ENCODE results near the gene DNHD1. TPM values are rescaled to one million over a fixed set of nuclear protein-coding genes. Genes with fewer than 3 reads are reported as not detected.

Gene DNHD1
- total RNA-seq, 6 experiments from 2014 or later, result 1.4 to 2.3 (median 1.6) TPM

DNA sequence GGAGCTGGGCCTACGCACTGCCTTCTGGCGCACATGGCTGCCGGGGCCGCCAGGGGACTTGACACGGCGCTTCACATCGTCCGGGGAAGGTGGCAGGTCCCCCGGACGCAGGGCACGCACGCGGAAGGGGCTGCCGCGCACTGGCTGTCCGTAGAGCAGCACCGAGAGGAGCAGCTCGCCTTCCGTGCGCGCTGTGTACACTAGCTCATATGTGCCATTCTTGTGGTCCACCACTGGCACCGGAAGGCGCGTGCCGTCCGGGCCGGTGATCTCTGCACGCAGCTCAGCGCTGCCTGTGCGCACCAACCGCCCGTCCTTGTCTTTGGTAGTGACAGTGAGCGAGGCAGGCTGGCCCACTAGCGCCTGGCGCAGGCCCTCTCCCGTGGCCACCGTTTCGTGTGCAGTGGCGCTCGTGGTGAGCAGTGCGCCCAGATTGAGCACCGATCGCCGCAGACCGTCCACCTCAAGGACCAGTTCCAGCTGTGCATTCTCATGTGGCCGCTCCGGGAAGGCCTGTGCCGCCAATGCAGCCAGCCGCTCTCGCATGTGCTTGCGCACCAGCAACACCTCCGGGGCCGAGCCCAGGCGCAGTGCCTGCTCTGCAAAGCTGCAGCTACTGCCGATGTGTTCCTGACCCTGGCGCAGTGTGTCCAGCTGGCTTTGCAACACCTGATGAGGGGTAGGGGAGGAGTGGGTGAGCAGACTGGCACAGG is 40.6 kb upstream of the DNHD1 start:
- Mint-ChIP-seq H3K27me3 (ENCODE audit: insufficient read depth) (no peaks in the 10 kb centered on the region), H3K4me3 (no peak overlapping the region), H3K36me3 (ENCODE audit: low read depth) (peaks cover 9% of the 10 kb centered on the region; the same call in 1 of the 2 replicates), H3K27ac (no peak overlapping the region), H3K4me1 (ENCODE audit: low read depth) (0 out of 2 replicates have a peak, but pooled peaks cover 6% of the 10 kb centered on the region), H3K9me3 (no peaks in the 10 kb centered on the region)
- TF ChIP-seq, protein P1, sequence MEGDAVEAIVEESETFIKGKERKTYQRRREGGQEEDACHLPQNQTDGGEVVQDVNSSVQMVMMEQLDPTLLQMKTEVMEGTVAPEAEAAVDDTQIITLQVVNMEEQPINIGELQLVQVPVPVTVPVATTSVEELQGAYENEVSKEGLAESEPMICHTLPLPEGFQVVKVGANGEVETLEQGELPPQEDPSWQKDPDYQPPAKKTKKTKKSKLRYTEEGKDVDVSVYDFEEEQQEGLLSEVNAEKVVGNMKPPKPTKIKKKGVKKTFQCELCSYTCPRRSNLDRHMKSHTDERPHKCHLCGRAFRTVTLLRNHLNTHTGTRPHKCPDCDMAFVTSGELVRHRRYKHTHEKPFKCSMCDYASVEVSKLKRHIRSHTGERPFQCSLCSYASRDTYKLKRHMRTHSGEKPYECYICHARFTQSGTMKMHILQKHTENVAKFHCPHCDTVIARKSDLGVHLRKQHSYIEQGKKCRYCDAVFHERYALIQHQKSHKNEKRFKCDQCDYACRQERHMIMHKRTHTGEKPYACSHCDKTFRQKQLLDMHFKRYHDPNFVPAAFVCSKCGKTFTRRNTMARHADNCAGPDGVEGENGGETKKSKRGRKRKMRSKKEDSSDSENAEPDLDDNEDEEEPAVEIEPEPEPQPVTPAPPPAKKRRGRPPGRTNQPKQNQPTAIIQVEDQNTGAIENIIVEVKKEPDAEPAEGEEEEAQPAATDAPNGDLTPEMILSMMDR (IDR thresholded peaks at IDR 0.05), result no peak
- no peak for DNase-seq

DNA sequence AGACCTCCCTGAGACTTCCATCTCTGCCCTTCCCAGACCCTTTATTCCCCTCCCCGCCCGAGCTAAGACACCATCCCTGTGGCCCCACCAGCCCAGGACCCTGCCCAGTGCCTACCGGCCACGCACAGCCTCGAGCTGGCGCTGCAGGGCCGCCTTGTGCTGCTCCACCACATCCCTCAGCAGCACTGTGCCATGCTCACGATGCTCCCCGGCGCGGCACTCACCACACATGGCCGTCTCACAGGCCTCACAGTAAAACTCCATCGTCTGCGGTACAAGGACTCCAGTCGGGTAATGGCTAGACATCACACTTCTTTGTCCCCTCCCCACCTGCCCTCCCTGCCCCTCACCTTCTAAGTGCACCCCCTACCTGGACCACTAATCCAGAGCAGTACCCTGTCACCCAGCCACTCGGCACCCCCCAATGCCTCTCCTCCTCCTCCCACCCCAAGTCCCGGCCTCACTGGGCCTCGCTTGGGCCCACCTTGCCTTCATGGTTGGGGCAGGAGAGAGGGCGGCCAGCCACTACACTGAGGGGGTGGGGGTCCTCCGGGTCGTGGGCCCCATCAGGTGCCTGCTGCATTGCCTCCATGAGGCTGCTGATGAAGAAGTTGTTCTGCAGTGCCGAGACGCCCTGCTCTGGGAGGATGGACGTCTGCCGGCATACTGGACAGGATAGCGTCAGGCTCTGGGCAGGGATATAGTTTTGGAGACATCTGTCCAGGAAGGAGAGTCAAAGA is 39.3 kb upstream of the DNHD1 start:
- TF ChIP-seq, protein P1 (IDR thresholded peaks at IDR 0.05), result no peak
- no peaks in the 10 kb centered on the region for H3K4me1 Mint-ChIP-seq (ENCODE audit: low read depth)
- no peaks in the 10 kb centered on the region for H3K27me3 Mint-ChIP-seq (ENCODE audit: insufficient read depth)
- H3K27ac Mint-ChIP-seq, result no peak overlapping the region
- no peak for DNase-seq
- peaks cover 9% of the 10 kb centered on the region; the same call in 1 of the 2 replicates for H3K36me3 Mint-ChIP-seq (ENCODE audit: low read depth)
- H3K9me3 Mint-ChIP-seq, result no peaks in the 10 kb centered on the region
- no peak overlapping the region for H3K4me3 Mint-ChIP-seq

GRCh38 chr11:6458352-6459098 is 38.6 kb upstream of the DNHD1 start:
- Mint-ChIP-seq H3K27ac (no peak overlapping the region), H3K4me1 (ENCODE audit: low read depth) (no peaks in the 10 kb centered on the region), H3K36me3 (ENCODE audit: low read depth) (peaks cover 5% of the 10 kb centered on the region; the same call in 1 of the 2 replicates), H3K9me3 (no peaks in the 10 kb centered on the region), H3K27me3 (ENCODE audit: insufficient read depth) (no peaks in the 10 kb centered on the region), H3K4me3 (no peak overlapping the region)
- DNase-seq, result no peak
- TF ChIP-seq, protein P1 (IDR thresholded peaks at IDR 0.05), result no peak

DNA sequence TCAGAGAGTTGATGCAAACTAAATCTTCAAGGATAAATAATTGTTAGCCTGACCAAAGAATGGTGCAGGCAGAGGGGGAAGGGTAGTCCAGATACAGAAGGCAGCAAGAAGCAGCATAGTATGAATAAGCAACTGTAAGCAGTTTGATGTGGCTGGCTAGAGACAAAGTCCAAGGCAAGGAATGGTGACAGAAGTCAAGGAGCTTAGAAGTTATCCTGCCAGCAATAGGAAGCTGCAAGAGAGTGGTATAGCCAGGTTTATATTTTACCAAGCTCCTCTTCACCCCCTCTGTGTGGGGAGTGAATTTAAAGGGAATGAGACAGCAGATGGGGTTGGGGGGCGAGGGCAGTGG is 38.0 kb upstream of the DNHD1 start:
- Mint-ChIP-seq H3K4me3 (no peak overlapping the region), H3K36me3 (ENCODE audit: low read depth) (peaks cover 8% of the 10 kb centered on the region; the same call in 1 of the 2 replicates), H3K27me3 (ENCODE audit: insufficient read depth) (no peaks in the 10 kb centered on the region), H3K9me3 (no peaks in the 10 kb centered on the region), H3K27ac (no peak overlapping the region), H3K4me1 (ENCODE audit: low read depth) (no peaks in the 10 kb centered on the region)
- no peak for DNase-seq
- TF ChIP-seq, protein P1 (IDR thresholded peaks at IDR 0.05), result no peak

- Mint-ChIP-seq H3K36me3 (ENCODE audit: low read depth) (peaks cover 5% of the 10 kb centered on the region), H3K4me1 (ENCODE audit: low read depth) (peaks cover 26% of the 10 kb centered on the region), H3K27ac (no peak overlapping the region), H3K4me3 (no peak overlapping the region), H3K27me3 (ENCODE audit: insufficient read depth) (peaks cover 2% of the 10 kb centered on the region; the same call in 1 of the 2 replicates), H3K9me3 (no peaks in the 10 kb centered on the region)
- peak; percentile 15 for DNase-seq
- TF ChIP-seq, protein P1 (IDR thresholded peaks at IDR 0.05), result no peak
These were observed 28.2 kb upstream of the DNHD1 start for GRCh38 chr11:6468712-6469495.
